SJCRH30 (cell line): ENCODE measurements around the gene ADSS2. TPM values are rescaled to one million over a fixed set of nuclear protein-coding genes. Genes with fewer than 3 reads are reported as not detected.
"Not testable (repeated sequence)": the region's sequence is repeated elsewhere in the genome, so short reads cannot be mapped to it uniquely, and the experiment has no call there.

ENCODE experiments used
- DNase-seq, 2 experiments: peaks; one replicate each; pipeline ENCODE4 v3.0.0-alpha.2; 2015 to 2020
- H3K27ac ChIP-seq: fragments of 250-450 bp; sonication (Bioruptor Pico); 2 replicates; pipeline ENCODE4 v1.5.1; 2020; ENCODE audit warnings: mild to moderate bottlenecking, moderate library complexity
- H3K27me3 ChIP-seq: fragments of 250-450 bp; sonication (Bioruptor Pico); 2 replicates; pipeline ENCODE4 v1.5.1; 2020; ENCODE audit warnings: mild to moderate bottlenecking, moderate library complexity
- H3K36me3 ChIP-seq: fragments of 250-450 bp; sonication (Bioruptor Pico); 2 replicates; pipeline ENCODE4 v1.5.1; 2020; ENCODE audit warnings: mild to moderate bottlenecking, moderate library complexity
- H3K4me1 ChIP-seq: fragments of 250-450 bp; sonication (Bioruptor Pico); 2 replicates; pipeline ENCODE4 v1.5.1; 2020; ENCODE audit warnings: mild to moderate bottlenecking, moderate library complexity
- H3K4me3 ChIP-seq: fragments of 250-450 bp; sonication (Bioruptor Pico); 2 replicates; pipeline ENCODE4 v1.5.1; 2020; ENCODE audit warnings: mild to moderate bottlenecking, moderate library complexity
- H3K9me3 ChIP-seq: fragments of 250-450 bp; sonication (Bioruptor Pico); replicated peaks from 2 replicates; pipeline ENCODE4 v1.5.1; 2020; ENCODE audit warnings: mild to moderate bottlenecking, moderate library complexity
- total RNA-seq: library from RNA; depleted of rRNA; stranded (reverse); fragments of >200 nt; shearing (Covaris generic); gene quantifications from 2 replicates; pipeline ENCODE4 v1.2.3, GENCODE V29; 2014; rRNA removed

ADSS2 gene
- total RNA-seq: 39.6 and 47.4 TPM in 2 replicates

DNA sequence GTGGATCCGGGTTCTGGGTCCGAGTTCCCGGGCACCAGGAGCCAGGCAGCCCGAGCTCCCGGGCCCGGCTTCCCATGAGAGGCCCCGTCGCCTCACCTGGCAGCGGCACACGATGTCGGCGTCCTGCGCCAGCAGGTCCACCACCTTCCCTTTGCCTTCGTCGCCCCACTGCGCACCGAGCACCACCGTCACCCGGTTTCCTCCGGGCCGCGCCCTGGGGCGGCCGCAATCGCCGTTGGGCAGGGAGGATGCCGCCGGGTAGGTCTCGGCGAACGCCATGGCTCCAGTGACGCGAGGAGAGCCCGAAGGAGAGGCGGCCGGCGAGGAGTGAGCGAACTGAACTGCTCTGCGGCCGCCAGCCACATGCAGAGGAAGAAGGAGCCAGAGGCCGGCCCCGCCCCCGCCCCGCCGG, at the start of gene ADSS2:
Gene ADSS2 (minus strand): TSS at position 371 of the 412 bp plus-strand sequence. CDS start 92 bp downstream, at position 279.
- H3K4me1 ChIP-seq: peaks cover 9% of the 10 kb centered on the region; the same call in 1 of the 2 replicates
- no peak for DNase-seq
- no peaks in the 10 kb centered on the region for H3K9me3 ChIP-seq
- peaks cover 2% of the 10 kb centered on the region; the same call in 1 of the 2 replicates for H3K36me3 ChIP-seq
- peak within 1 kb of the TSS; percentile 79 for H3K27ac ChIP-seq
- H3K4me3 ChIP-seq: peak within 1 kb of the TSS; percentile 92
- H3K27me3 ChIP-seq: no peaks in the 10 kb centered on the region

DNA sequence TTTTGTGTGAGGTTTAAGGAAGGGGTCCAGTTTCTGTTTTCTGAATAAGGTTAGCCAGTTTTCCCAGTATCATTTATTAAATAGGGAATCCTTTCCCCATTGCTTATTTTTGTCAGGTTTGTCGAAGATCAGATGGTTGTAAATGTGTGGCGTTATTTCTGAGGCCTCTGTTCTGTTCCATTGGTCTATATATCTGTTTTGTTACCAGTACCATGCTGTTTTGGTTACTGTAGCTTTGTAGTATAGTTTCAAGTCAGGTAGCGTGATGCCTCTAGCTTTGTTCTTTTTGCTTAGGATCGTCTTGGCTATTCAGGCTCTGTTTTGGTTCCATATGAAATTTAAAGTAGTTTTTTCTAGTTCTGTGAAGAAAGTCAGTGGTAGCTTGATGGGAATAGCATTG, 48.8 kb upstream of the ADSS2 start:
- not testable (repeated sequence) for H3K27ac ChIP-seq, H3K4me3 ChIP-seq, H3K9me3 ChIP-seq, DNase-seq, H3K36me3 ChIP-seq, H3K27me3 ChIP-seq, H3K4me1 ChIP-seq

DNA sequence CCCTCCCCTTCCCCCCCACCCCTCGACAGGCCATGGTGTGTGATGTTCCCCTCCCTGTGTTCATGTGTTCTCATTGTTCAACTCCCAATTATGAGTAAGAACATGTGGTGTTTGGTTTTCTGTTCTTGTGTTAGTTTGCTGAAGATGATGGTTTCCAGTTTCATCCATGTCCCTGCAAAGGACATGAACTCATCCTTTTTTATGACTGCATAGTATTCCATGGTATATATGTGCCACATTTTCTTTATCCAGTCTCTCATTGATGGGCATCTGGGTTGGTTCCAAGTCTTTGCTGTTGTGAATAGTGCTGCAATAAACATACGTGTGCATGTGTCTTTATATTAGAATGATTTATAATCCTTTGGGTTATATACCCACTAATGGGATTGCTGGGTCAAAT, 47.8 kb upstream of the ADSS2 start:
- not testable (repeated sequence) for H3K27me3 ChIP-seq

DNA sequence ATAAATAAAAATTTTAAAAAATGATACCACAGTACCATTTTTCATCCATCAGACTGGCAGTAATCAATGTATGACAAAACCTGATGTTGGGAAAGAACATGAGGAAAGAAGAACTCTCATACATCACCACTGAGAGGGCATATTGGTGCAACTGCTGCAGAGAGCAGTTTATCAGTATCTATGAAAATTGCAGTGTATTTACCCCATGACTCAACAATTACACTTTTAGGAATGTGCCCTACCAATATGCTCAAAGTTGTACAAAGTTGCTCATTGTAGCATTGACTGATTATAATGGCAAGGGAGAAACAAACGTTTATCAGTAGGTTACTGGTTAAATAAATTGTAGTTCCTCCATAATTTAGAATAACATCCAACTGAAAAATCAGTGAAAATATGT, 46.1 kb upstream of the ADSS2 start:
- H3K9me3 ChIP-seq: 0 out of 2 replicates have a peak, but pooled peaks cover 3% of the 10 kb centered on the region
- no peak for DNase-seq
- H3K27me3 ChIP-seq: no peaks in the 10 kb centered on the region
- H3K4me1 ChIP-seq: no peaks in the 10 kb centered on the region
- H3K27ac ChIP-seq: no peak overlapping the region
- no peaks in the 10 kb centered on the region for H3K36me3 ChIP-seq
- no peak overlapping the region for H3K4me3 ChIP-seq

More for the DNA sequence above, 47.8 kb upstream of the ADSS2 start:
- H3K9me3 ChIP-seq, H3K36me3 ChIP-seq, DNase-seq, H3K27ac ChIP-seq, H3K4me3 ChIP-seq, H3K4me1 ChIP-seq: not testable (repeated sequence)

DNA sequence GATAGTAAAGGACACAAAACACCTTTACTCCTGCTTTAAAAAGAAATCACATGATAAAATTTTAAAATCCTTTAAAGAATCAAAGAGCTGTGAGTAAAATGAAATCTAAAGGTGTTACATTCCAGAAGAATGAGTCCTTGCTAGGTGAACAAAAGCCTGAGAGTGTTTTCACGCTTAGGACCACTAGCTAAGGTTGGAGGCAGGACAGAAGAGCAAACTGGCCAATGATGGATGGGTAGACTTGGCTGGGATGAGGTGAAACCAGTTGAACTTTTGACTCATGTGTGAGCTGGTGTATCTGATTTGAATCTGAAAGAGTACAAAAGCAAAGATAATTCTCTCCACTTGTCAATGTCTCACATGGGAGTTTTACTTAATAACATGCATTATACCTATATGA, 44.5 kb upstream of the ADSS2 start:
- no peak overlapping the region for H3K27ac ChIP-seq
- H3K36me3 ChIP-seq: no peaks in the 10 kb centered on the region
- no peak for DNase-seq
- H3K4me1 ChIP-seq: no peaks in the 10 kb centered on the region
- H3K4me3 ChIP-seq: no peak overlapping the region
- H3K9me3 ChIP-seq: 0 out of 2 replicates have a peak, but pooled peaks cover 3% of the 10 kb centered on the region
- no peaks in the 10 kb centered on the region for H3K27me3 ChIP-seq

DNA sequence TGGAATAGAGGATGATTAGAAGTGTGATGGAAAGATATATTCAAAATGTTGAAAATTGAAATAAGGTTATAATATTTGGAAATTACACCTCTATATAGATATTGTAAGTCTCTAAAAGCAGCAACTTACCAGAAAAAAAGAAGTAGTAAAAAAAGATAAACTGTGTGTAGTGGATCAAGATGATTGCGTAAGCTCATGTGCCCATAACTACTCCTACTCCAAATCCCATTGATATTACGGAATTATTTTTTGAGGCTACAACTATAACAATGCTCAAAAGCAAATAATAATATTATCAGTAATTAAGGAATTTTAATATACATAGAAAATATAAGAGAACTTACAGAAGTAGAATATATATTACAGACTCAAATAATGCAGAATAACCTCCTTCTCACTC, 42.9 kb upstream of the ADSS2 start:
- H3K9me3 ChIP-seq: no peaks in the 10 kb centered on the region
- H3K27me3 ChIP-seq: no peaks in the 10 kb centered on the region
- H3K36me3 ChIP-seq: no peaks in the 10 kb centered on the region
- H3K4me1 ChIP-seq: no peaks in the 10 kb centered on the region
- no peak overlapping the region for H3K4me3 ChIP-seq
- DNase-seq: no peak
- H3K27ac ChIP-seq: no peak overlapping the region

DNA sequence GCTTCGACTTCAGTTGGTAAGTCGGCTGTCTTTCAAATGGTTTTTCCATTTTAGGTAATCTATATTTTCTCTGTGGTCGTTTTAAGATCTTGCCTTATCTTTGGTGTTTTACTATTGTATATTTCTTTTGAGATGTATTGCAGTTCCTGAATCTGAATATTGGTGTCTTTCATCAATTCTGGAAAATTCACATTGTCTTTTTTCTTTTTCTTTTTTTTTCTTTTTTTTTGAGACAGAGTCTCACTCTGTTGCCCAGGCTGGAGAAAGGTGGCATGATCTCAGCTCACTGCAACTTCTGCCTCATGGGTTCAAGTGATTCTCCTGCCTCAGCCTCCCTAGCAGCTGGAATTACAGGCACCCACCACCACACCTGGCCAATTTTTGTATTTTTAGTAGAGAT, 33.3 kb upstream of the ADSS2 start:
- DNase-seq: not testable (repeated sequence)

DNA sequence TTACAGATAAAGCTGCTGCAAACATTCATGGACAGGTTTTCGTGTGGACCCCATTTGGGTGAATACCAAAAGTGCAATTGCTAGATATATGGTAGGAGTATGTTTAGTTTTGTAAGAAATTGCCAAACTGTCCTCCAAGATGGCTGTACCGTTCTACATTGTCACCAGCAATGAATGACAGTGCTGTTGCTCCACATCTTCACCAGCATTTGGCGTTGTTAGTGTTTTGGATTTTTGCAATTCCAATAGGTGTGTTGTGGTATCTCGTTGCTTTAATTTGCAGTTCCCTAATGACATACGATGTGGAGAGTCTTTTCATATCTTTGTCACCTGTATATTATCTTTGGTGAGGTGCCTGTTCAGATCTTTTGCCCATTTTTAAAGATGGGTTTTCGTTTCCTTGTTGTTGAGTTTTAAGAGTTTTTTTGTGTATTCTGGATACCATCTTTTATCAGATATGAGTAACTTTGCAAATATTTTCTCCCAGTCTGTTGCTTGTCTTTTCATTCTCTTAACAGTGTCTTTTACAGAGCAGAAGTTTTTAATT, 21.4 kb upstream of the ADSS2 start:
- H3K4me1 ChIP-seq: no peaks in the 10 kb centered on the region
- H3K9me3 ChIP-seq: no peaks in the 10 kb centered on the region
- H3K36me3 ChIP-seq: no peaks in the 10 kb centered on the region
- no peak overlapping the region for H3K4me3 ChIP-seq
- no peak overlapping the region for H3K27ac ChIP-seq
- no peaks in the 10 kb centered on the region for H3K27me3 ChIP-seq
- no peak for DNase-seq

More for the DNA sequence above, 33.3 kb upstream of the ADSS2 start:
- not testable (repeated sequence) for H3K4me3 ChIP-seq, H3K36me3 ChIP-seq, H3K27ac ChIP-seq, H3K4me1 ChIP-seq, H3K27me3 ChIP-seq, H3K9me3 ChIP-seq

DNA sequence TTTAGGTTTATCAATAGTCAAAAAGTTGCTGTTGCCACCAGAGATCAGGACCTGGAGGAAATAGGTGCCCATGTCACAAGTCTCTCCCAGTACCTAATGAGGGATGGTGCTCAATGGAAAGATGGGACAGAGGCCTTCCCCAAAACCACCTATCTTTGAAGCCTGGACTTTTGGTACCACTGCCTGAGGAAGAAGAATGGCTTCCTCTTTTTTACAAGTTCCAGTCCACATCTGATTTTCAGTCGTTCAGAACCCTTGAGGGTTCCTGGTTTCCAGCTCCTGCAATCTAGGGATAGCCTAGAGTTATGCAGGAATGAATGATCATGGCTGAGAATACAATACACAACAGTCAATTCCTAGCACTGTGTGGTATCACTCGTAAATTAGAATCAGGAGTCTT, 15.0 kb upstream of the ADSS2 start:
- no peak for DNase-seq
- Histone ChIP-seq H3K9me3 (no peaks in the 10 kb centered on the region), H3K27me3 (no peaks in the 10 kb centered on the region), H3K4me1 (no peaks in the 10 kb centered on the region), H3K27ac (no peak overlapping the region), H3K36me3 (no peaks in the 10 kb centered on the region), H3K4me3 (no peak overlapping the region)

DNA sequence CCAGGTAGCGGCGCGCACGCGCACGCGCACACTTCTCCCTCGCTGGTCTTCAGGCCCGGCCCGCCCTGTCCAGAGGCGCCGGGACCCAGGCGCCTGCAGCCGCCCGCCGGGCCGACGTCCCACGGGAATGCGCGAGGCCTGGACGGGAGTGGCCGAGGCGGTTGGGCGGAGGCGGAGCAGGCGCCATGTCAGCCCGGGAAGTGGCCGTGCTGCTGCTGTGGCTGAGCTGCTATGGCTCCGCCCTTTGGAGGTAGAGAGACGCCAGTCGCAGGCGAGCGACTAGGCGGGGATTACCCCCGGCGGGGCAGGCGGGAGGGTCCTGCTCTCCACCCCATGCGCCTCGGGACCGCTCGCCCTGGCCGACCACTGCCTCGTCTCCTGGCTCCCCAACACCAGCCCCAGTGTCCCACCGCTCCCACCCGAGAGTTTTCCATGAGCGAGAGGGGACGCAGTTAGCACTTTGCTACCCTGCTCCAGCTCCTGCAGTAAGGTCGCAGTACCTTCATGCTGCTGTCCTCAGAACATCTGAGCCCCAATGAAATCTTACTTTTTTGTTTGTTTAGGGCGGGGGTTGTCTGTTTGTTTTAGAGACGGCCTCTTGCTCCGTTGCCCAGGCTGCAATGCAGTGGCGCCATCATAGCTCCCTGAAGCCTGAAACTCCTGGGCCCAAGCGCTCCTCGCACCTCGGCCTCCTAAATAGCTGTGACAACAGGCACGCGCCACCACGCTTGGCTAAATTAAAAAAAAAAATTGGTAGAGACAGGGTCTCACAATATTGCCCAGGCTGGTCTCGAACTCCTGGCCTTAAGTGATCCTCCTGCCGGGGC, 9.7 kb upstream of the ADSS2 start, which contains the start of gene CATSPERE:
Gene CATSPERE (plus strand): TSS at position 29 of the 827 bp plus-strand sequence. CDS start 157 bp downstream, at position 186.
- H3K27ac ChIP-seq: peak within 1 kb of the TSS; percentile 39; the same call in 1 of the 2 replicates
- no peaks in the 10 kb centered on the region for H3K27me3 ChIP-seq
- DNase-seq: peak; percentile 56 to 60
- peak within 1 kb of the TSS; percentile 49 for H3K4me3 ChIP-seq
- H3K4me1 ChIP-seq: no peaks in the 10 kb centered on the region
- no peaks in the 10 kb centered on the region for H3K9me3 ChIP-seq
- no peaks in the 10 kb centered on the region for H3K36me3 ChIP-seq

DNA sequence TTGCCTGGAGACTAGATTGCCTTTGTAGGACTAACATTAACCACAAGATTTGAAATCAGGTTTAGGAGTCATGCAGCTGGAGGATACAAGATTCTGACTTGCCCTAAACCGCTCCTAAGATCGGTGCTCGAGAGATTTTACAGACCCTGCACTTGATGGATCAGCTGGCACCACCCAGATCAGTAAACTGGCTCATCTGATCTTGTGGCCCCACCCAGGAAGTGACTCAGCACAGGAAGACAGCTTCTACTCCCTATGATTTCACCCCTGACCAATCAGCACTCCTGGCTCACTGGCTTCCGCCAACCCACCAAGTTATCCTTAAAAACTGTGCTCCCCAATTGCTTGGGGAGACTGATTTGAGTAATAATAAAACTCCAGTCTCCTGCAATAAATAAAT, 8.5 kb upstream of the ADSS2 start:
- no peak for DNase-seq
- Histone ChIP-seq H3K9me3 (no peaks in the 10 kb centered on the region), H3K36me3 (no peaks in the 10 kb centered on the region), H3K27me3 (no peaks in the 10 kb centered on the region), H3K27ac (no peak overlapping the region), H3K4me3 (no peak overlapping the region), H3K4me1 (no peaks in the 10 kb centered on the region)

DNA sequence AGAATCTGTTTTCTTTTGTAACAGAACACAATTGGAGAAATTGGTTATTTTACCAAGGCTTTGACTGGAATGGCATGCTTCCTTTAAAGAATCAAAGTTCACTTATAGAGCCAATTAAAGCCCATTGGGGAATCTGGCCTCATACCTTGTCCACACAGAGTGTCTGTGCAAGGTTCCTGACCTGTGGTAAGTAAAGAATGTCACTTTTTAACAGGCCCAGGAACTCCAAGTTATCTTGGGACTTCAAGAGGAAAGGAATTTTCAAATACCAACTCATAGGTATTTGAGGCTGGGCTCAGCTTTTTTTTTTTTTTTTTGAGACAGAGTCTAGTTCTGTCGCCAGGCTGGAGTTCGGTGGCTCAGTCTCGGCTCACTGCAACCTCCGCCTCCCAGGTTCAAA, 7.1 kb upstream of the ADSS2 start:
- H3K27me3 ChIP-seq: no peaks in the 10 kb centered on the region
- H3K36me3 ChIP-seq: no peaks in the 10 kb centered on the region
- no peaks in the 10 kb centered on the region for H3K4me1 ChIP-seq
- H3K9me3 ChIP-seq: no peaks in the 10 kb centered on the region
- H3K27ac ChIP-seq: no peak overlapping the region
- H3K4me3 ChIP-seq: no peak overlapping the region
- no peak for DNase-seq

DNA sequence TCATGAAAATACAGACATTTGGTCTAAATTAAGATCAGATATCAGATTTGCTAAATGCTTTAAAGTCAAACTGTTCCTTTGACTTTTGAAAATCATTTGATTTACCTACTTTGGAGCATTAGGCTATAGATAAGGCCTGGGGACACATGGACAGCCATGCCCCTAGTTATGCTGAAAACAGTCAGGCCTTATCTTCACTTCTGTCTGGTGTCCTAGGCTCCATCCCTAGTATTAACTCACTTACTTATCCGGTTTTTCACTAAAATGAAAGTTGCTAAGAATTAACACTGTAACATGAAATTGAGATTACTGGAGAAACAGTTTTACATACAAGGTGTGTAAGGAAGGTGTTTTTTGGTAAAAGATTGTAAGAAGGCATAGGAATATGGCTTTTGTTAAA, 4.9 kb upstream of the ADSS2 start:
- H3K27me3 ChIP-seq: no peaks in the 10 kb centered on the region
- no peaks in the 10 kb centered on the region for H3K36me3 ChIP-seq
- no peaks in the 10 kb centered on the region for H3K9me3 ChIP-seq
- no peak overlapping the region for H3K4me3 ChIP-seq
- no peak overlapping the region for H3K27ac ChIP-seq
- DNase-seq: no peak
- no peaks in the 10 kb centered on the region for H3K4me1 ChIP-seq

DNA sequence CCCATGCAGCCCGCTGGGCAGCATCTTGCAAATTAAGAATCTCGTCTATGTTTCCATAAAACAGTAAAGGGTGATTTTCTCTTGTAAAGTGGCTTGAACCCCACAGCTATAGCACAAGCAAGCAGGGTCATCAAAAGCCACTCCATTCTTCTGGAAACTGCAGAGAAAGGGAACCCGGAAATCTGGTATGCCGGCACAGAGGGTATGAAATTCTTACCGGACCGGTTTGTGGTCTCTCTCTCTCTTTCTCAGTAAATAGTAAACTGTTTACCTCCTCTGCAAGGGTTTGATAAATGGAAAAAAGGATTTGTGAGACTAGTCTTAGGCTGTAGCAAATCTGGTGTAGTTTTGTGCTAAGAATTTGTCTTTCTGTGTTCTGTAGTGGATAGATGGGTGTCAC, 2.7 kb upstream of the ADSS2 start:
- H3K27me3 ChIP-seq: no peaks in the 10 kb centered on the region
- H3K27ac ChIP-seq: no peak overlapping the region
- H3K9me3 ChIP-seq: no peaks in the 10 kb centered on the region
- no peak overlapping the region for H3K4me3 ChIP-seq
- peaks cover 4% of the 10 kb centered on the region; the same call in 1 of the 2 replicates for H3K4me1 ChIP-seq
- DNase-seq: no peak
- no peaks in the 10 kb centered on the region for H3K36me3 ChIP-seq

DNA sequence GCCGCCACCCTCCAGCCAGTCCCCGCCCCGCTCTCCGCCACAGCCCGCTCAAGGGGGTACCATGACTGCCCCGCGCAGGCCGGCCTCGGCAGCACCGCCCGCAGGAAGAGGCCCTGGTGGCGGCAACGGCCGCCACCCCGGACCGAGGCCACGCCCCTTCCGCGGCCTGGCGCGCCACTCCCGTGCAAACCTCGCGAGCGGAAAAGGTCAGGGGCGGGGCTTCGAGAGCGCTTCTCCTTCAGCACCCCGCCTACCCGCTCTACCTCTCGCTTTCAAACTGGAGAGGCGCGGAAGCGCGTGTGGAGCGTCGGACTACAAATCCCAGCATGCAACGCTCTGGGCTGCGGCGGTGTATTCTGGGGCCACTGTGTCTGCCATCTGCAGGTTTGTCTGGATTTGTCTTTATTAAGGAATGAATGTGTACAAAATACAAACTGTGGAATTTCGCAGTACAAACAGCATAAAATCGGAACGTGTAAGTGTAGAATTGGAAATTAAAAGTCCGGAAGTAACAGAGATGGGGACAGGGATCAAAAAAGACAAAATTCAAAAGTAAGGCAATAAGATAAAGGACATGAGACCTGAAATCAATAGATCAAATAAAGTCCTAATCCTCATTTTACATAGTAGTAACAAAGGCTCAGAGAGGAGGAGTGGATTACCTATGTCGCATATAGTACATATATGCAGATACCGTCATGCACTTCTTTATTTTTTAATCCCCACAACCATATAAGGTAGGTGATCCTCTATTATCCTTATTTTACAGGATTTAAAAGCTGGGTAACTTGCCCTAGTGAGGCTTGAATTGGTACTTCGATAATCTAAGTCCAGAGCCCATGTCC, 464 bp upstream of the ADSS2 start:
- H3K4me3 ChIP-seq: peak overlapping the region; percentile 92
- peak overlapping the region; percentile 28; the same call in 1 of the 2 replicates for H3K27ac ChIP-seq
- peak; percentile 97 to 98 for DNase-seq
- H3K36me3 ChIP-seq: no peaks in the 10 kb centered on the region
- H3K9me3 ChIP-seq: no peaks in the 10 kb centered on the region
- H3K27me3 ChIP-seq: no peaks in the 10 kb centered on the region
- H3K4me1 ChIP-seq: peaks cover 9% of the 10 kb centered on the region; the same call in 1 of the 2 replicates
